ENCODE measurements around the gene ATXN1. TPM values are rescaled to one million over a fixed set of nuclear protein-coding genes. Genes with fewer than 3 reads are reported as not detected.
A peak's percentile ranks its signal among the peaks of the same experiment; 100 is the strongest.

The ATXN1 gene
- total RNA-seq, 1 experiment from 2014 or later = 35.4 TPM

GRCh38 chr6:16783509-16783908, 22.2 kb upstream of the ATXN1 start:
- no peak for DNase-seq (ENCODE audit: low read depth)

- no peak for DNase-seq (ENCODE audit: low read depth)
Measured at GRCh38 chr6:16782278-16782677, 21.0 kb upstream of the ATXN1 start.

- no peak for DNase-seq (ENCODE audit: low read depth)
Measured at GRCh38 chr6:16781348-16782169, 20.3 kb upstream of the ATXN1 start.

- no peak for DNase-seq (ENCODE audit: low read depth)
Measured at GRCh38 chr6:16778521-16778920, 17.3 kb upstream of the ATXN1 start.

- no peak for DNase-seq (ENCODE audit: low read depth)
Measured at GRCh38 chr6:16777794-16778193, 16.5 kb upstream of the ATXN1 start.

- peak; percentile 85 for DNase-seq (ENCODE audit: low read depth)
Measured at GRCh38 chr6:16776394-16777017, 15.2 kb upstream of the ATXN1 start.

- peak; percentile 43 for DNase-seq (ENCODE audit: low read depth)
Measured at GRCh38 chr6:16774437-16774836, 13.2 kb upstream of the ATXN1 start.

- no peak for DNase-seq (ENCODE audit: low read depth)
Measured at GRCh38 chr6:16773362-16773761, 12.1 kb upstream of the ATXN1 start.

GRCh38 chr6:16770701-16771569, 9.7 kb upstream of the ATXN1 start:
- peak; percentile 73 for DNase-seq (ENCODE audit: low read depth)

- DNase-seq (ENCODE audit: low read depth) = peak; percentile 97
Measured at GRCh38 chr6:16769986-16770376, 8.7 kb upstream of the ATXN1 start.

GRCh38 chr6:16769131-16769985, 8.1 kb upstream of the ATXN1 start:
- DNase-seq (ENCODE audit: low read depth) = peak; percentile 100

GRCh38 chr6:16768477-16768830, 7.2 kb upstream of the ATXN1 start:
- no peak for DNase-seq (ENCODE audit: low read depth)

- no peak for DNase-seq (ENCODE audit: low read depth)
Measured at GRCh38 chr6:16767765-16768476, 6.7 kb upstream of the ATXN1 start.

- peak; percentile 70 for DNase-seq (ENCODE audit: low read depth)
Measured at GRCh38 chr6:16766836-16767745, 5.8 kb upstream of the ATXN1 start.

GRCh38 chr6:16766043-16766536, 4.8 kb upstream of the ATXN1 start:
- peak; percentile 100 for DNase-seq (ENCODE audit: low read depth)

- peak; percentile 52 for DNase-seq (ENCODE audit: low read depth)
Measured at GRCh38 chr6:16765235-16765634, 4.0 kb upstream of the ATXN1 start.

- peak; percentile 79 for DNase-seq (ENCODE audit: low read depth)
Measured at GRCh38 chr6:16764188-16764950, 3.1 kb upstream of the ATXN1 start.

- DNase-seq (ENCODE audit: low read depth) = peak; percentile 98
Measured at GRCh38 chr6:16762550-16763477, 1.6 kb upstream of the ATXN1 start.
